Small intestine (tissue), 7 donors: ENCODE data around the gene LMF1. TPM values are rescaled to one million over a fixed set of nuclear protein-coding genes. Genes with fewer than 3 reads are reported as not detected.

Experiments
- DNase-seq, 2 donors: peaks; one replicate each; pipeline versions ENCODE4 v3.0.0 to v3.0.0-alpha.2; 2013
- FAIRE-seq: peaks from 2 replicates; lab custom pipeline; 2012; peaks lifted over from hg19 to GRCh38; lab: Jason Lieb, UNC
- H3K27ac ChIP-seq, 3 donors: one replicate each; pipeline ENCODE4 v1.5.1; 2013; ENCODE audit warnings: low read length in 2 of 3, mild to moderate bottlenecking in 2 of 3, control low read depth in 1 of 3, inconsistent platforms in 1 of 3, low read depth in 1 of 3, moderate library complexity in 1 of 3
- H3K27me3 ChIP-seq, 3 donors: one replicate each; pipeline ENCODE4 v1.6.1; 2013; ENCODE audit warnings: low read length in 3 of 3, inconsistent platforms in 1 of 3; ENCODE audit not compliant: control insufficient read depth in 3 of 3, insufficient read depth in 3 of 3
- H3K36me3 ChIP-seq, 3 donors: one replicate each; pipeline ENCODE4 v1.6.1; 2013; ENCODE audit warnings: low read length in 3 of 3, inconsistent platforms in 1 of 3, low read depth in 1 of 3, mild to moderate bottlenecking in 1 of 3, moderate library complexity in 1 of 3; ENCODE audit not compliant: control insufficient read depth in 3 of 3, insufficient read depth in 2 of 3
- H3K4me1 ChIP-seq, 3 donors: one replicate each; pipeline ENCODE4 v1.6.1; 2013; ENCODE audit warnings: low read length in 2 of 3, inconsistent platforms in 1 of 3, low read depth in 1 of 3, mild to moderate bottlenecking in 1 of 3, moderate library complexity in 1 of 3; ENCODE audit not compliant: control insufficient read depth in 3 of 3, insufficient read depth in 2 of 3
- H3K4me3 ChIP-seq, 3 donors: one replicate each; pipeline ENCODE4 v1.5.1; 2013; ENCODE audit warnings: low read length in 3 of 3, control low read depth in 1 of 3, inconsistent platforms in 1 of 3, low read depth in 1 of 3, mild to moderate bottlenecking in 1 of 3, moderate library complexity in 1 of 3
- H3K9me3 ChIP-seq, 2 donors: one replicate each; pipeline ENCODE4 v1.6.1; 2013; ENCODE audit warnings: low read depth in 1 of 2, low read length in 1 of 2; ENCODE audit not compliant: control insufficient read depth in 2 of 2, insufficient read depth in 1 of 2
- WGBS, 3 donors: extraction: QIAGEN DNeasy Blood & Tissue Kit; methylation state at CpG; one replicate each; pipeline ENCODE4 v1.1.7; 2013; 5-methylcytosine and 5-hydroxymethylcytosine counted together
- polyA plus RNA-seq, 4 donors: library from polyadenylated mRNA; stranded (reverse) in 3 of 4; unstranded in 1 of 4; fragments of 200-250 nt in 3 of 4; fragments of 120-200 nt in 1 of 4; gene quantifications; one replicate each; pipeline versions ENCODE4 v1.2.1 to v1.2.3, GENCODE V29; 2013
- donor health status: healthy with polysubstance abuse.
- donor health status: control.
- donor health status: control.
- donor health status: Bipolar disorder and iron deficiency.
- donor health status: healthy.

LMF1 gene
- polyA plus RNA-seq, 4 donors: 8.2 to 18.0 (median 9.2) TPM

GRCh38 chr16:852451-853185, 118.2 kb downstream of the LMF1 start:
- peaks cover 0 to 78% of the 10 kb centered on the region in 2 donors for H3K9me3 ChIP-seq
- no peak overlapping the region for H3K4me3 ChIP-seq
- no peaks in the 10 kb centered on the region for H3K27me3 ChIP-seq
- H3K4me1 ChIP-seq: no peaks in the 10 kb centered on the region
- DNase-seq (no peak), FAIRE-seq (no peak)
- H3K27ac ChIP-seq: no peak overlapping the region
- WGBS, 3 donors: 84 to 91% (median 88%) methylated on average over 27 to 32 of the region's 32 CpGs
- H3K36me3 ChIP-seq: peaks cover 0 to 8% (median 0%) of the 10 kb centered on the region in 3 donors

GRCh38 chr16:851871-852270, 118.9 kb downstream of the LMF1 start:
- Histone ChIP-seq H3K4me3 (no peak overlapping the region), H3K27me3 (no peaks in the 10 kb centered on the region), H3K9me3 (peaks cover 0 to 80% of the 10 kb centered on the region in 2 donors), H3K27ac (no peak overlapping the region), H3K4me1 (no peaks in the 10 kb centered on the region), H3K36me3 (peaks cover 0 to 8% (median 0%) of the 10 kb centered on the region in 3 donors)
- DNase-seq (no peak), FAIRE-seq (no peak)
- WGBS, 3 donors: 72 to 82% (median 79%) methylated on average over 15 to 17 of the region's 17 CpGs

GRCh38 chr16:851209-851810, 119.5 kb downstream of the LMF1 start:
- 81 to 93% (median 91%) methylated on average over 11 of the region's 11 CpGs for WGBS, 3 donors
- Histone ChIP-seq H3K27ac (no peak overlapping the region), H3K36me3 (peaks cover 0 to 5% (median 0%) of the 10 kb centered on the region in 3 donors), H3K27me3 (no peaks in the 10 kb centered on the region), H3K9me3 (peaks cover 0 to 78% of the 10 kb centered on the region in 2 donors), H3K4me3 (no peak overlapping the region), H3K4me1 (no peaks in the 10 kb centered on the region)
- FAIRE-seq: no peak
- no peak for DNase-seq

- WGBS, 3 donors: 92 to 94% (median 93%) methylated on average over 31 of the region's 31 CpGs
- no peaks in the 10 kb centered on the region for H3K27me3 ChIP-seq
- H3K4me3 ChIP-seq: no peak overlapping the region
- no peak for FAIRE-seq
- no peaks in the 10 kb centered on the region for H3K4me1 ChIP-seq
- peaks cover 0 to 5% (median 0%) of the 10 kb centered on the region in 3 donors for H3K36me3 ChIP-seq
- peaks cover 0 to 76% of the 10 kb centered on the region in 2 donors for H3K9me3 ChIP-seq
- no peak for DNase-seq
- no peak overlapping the region for H3K27ac ChIP-seq
Measured at GRCh38 chr16:850668-851067, 120.1 kb downstream of the LMF1 start.

- Histone ChIP-seq H3K9me3 (peaks cover 0 to 69% of the 10 kb centered on the region in 2 donors), H3K27me3 (no peaks in the 10 kb centered on the region), H3K27ac (no peak overlapping the region), H3K36me3 (no peaks in the 10 kb centered on the region), H3K4me3 (no peak overlapping the region), H3K4me1 (no peaks in the 10 kb centered on the region)
- 92 to 95% (median 94%) methylated on average over 44 of the region's 44 CpGs for WGBS, 3 donors
- DNase-seq: no peak
- FAIRE-seq: no peak
Measured at GRCh38 chr16:848510-849253, 122.1 kb downstream of the LMF1 start.

- DNase-seq (no peak), FAIRE-seq (no peak)
- no peak overlapping the region for H3K27ac ChIP-seq
- 94 to 96% (median 95%) methylated on average over 33 of the region's 33 CpGs for WGBS, 3 donors
- no peaks in the 10 kb centered on the region for H3K27me3 ChIP-seq
- no peaks in the 10 kb centered on the region for H3K36me3 ChIP-seq
- peaks cover 0 to 69% of the 10 kb centered on the region in 2 donors for H3K9me3 ChIP-seq
- H3K4me3 ChIP-seq: no peak overlapping the region
- H3K4me1 ChIP-seq: no peaks in the 10 kb centered on the region
Measured at GRCh38 chr16:847681-848445, 122.9 kb downstream of the LMF1 start.

GRCh38 chr16:847151-847550, 123.6 kb downstream of the LMF1 start:
- Histone ChIP-seq H3K27me3 (no peaks in the 10 kb centered on the region), H3K4me1 (no peaks in the 10 kb centered on the region), H3K36me3 (no peaks in the 10 kb centered on the region), H3K27ac (no peak overlapping the region), H3K4me3 (no peak overlapping the region), H3K9me3 (peaks cover 0 to 62% of the 10 kb centered on the region in 2 donors)
- no peak for DNase-seq
- WGBS, 3 donors: 90 to 95% (median 91%) methylated on average over 10 of the region's 10 CpGs
- FAIRE-seq: no peak

GRCh38 chr16:845351-845745, 125.4 kb downstream of the LMF1 start:
- WGBS, 3 donors: 71 to 82% (median 78%) methylated on average over 26 of the region's 26 CpGs
- Histone ChIP-seq H3K4me1 (no peaks in the 10 kb centered on the region), H3K9me3 (peaks cover 0 to 44% of the 10 kb centered on the region in 2 donors), H3K27me3 (no peaks in the 10 kb centered on the region), H3K36me3 (no peaks in the 10 kb centered on the region), H3K4me3 (no peak overlapping the region), H3K27ac (no peak overlapping the region)
- DNase-seq (no peak), FAIRE-seq (no peak)
